ENCODE results near the gene ANKRD44.

The ANKRD44 gene

GRCh38 chr2:197107291-197108269 lies 203.0 kb downstream of the ANKRD44 start:
- Histone ChIP-seq H3K4me2 (ENCODE audit: low read length) (no peak overlapping the region), H2AFZ (ENCODE audit: low read length) (no peak overlapping the region), H3K9me2 (ENCODE audit: low read depth, low read length) (no peaks in the 10 kb centered on the region), H4K20me1 (ENCODE audit: insufficient read depth, low read length) (no peaks in the 10 kb centered on the region), H3K79me2 (ENCODE audit: insufficient read depth, low read length) (no peaks in the 10 kb centered on the region), H3K27ac (ENCODE audit: low read depth, low read length, poor library complexity, severe bottlenecking) (no peak overlapping the region), H3K27me3 (ENCODE audit: insufficient read depth, low read length) (no peaks in the 10 kb centered on the region), H3K9ac (ENCODE audit: low read length) (no peak overlapping the region), H3K4me1 (ENCODE audit: insufficient read depth, low read length, severe bottlenecking) (no peaks in the 10 kb centered on the region), H3F3A (ENCODE audit: insufficient read depth, low read length) (no peaks in the 10 kb centered on the region), H3K4me3 (ENCODE audit: low read depth, low read length, poor library complexity, severe bottlenecking) (no peak overlapping the region), H3K9me3 (ENCODE audit: low read length) (no peaks in the 10 kb centered on the region), H3K36me3 (ENCODE audit: insufficient read depth, low read length) (peaks cover 18% of the 10 kb centered on the region; the same call in 1 of the 2 replicates)
- TF ChIP-seq EZH2 (IDR thresholded peaks at IDR 0.05; ENCODE audit: borderline replicate concordance, low read length): no peak
- TF ChIP-seq CTCF (IDR thresholded peaks at IDR 0.05; ENCODE audit: low read length): no peak

GRCh38 chr2:197103363-197103762 lies 207.2 kb downstream of the ANKRD44 start:
- Histone ChIP-seq H3K79me2 (ENCODE audit: insufficient read depth, low read length) (no peaks in the 10 kb centered on the region), H3K9ac (ENCODE audit: low read length) (no peak overlapping the region), H3F3A (ENCODE audit: insufficient read depth, low read length) (no peaks in the 10 kb centered on the region), H3K4me3 (ENCODE audit: low read depth, low read length, poor library complexity, severe bottlenecking) (no peak overlapping the region), H3K27me3 (ENCODE audit: insufficient read depth, low read length) (no peaks in the 10 kb centered on the region), H4K20me1 (ENCODE audit: insufficient read depth, low read length) (no peaks in the 10 kb centered on the region), H3K27ac (ENCODE audit: low read depth, low read length, poor library complexity, severe bottlenecking) (no peak overlapping the region), H3K4me2 (ENCODE audit: low read length) (no peak overlapping the region), H2AFZ (ENCODE audit: low read length) (no peak overlapping the region), H3K4me1 (ENCODE audit: insufficient read depth, low read length, severe bottlenecking) (no peaks in the 10 kb centered on the region), H3K9me3 (ENCODE audit: low read length) (no peaks in the 10 kb centered on the region), H3K9me2 (ENCODE audit: low read depth, low read length) (no peaks in the 10 kb centered on the region), H3K36me3 (ENCODE audit: insufficient read depth, low read length) (peaks cover 11% of the 10 kb centered on the region; the same call in 1 of the 2 replicates)
- TF ChIP-seq CTCF (IDR thresholded peaks at IDR 0.05; ENCODE audit: low read length) (no peak), EZH2 (IDR thresholded peaks at IDR 0.05; ENCODE audit: borderline replicate concordance, low read length) (no peak)

GRCh38 chr2:197102231-197102630 lies 208.3 kb downstream of the ANKRD44 start:
- H3K4me1 ChIP-seq (ENCODE audit: insufficient read depth, low read length, severe bottlenecking): no peaks in the 10 kb centered on the region
- TF ChIP-seq EZH2 (IDR thresholded peaks at IDR 0.05; ENCODE audit: borderline replicate concordance, low read length): no peak
- TF ChIP-seq CTCF (IDR thresholded peaks at IDR 0.05; ENCODE audit: low read length): no peak
- H2AFZ ChIP-seq (ENCODE audit: low read length): no peak overlapping the region
- no peak overlapping the region for H3K4me2 ChIP-seq (ENCODE audit: low read length)
- no peak overlapping the region for H3K4me3 ChIP-seq (ENCODE audit: low read depth, low read length, poor library complexity, severe bottlenecking)
- no peaks in the 10 kb centered on the region for H3K9me2 ChIP-seq (ENCODE audit: low read depth, low read length)
- H3K27me3 ChIP-seq (ENCODE audit: insufficient read depth, low read length): no peaks in the 10 kb centered on the region
- no peaks in the 10 kb centered on the region for H3K79me2 ChIP-seq (ENCODE audit: insufficient read depth, low read length)
- no peaks in the 10 kb centered on the region for H3K9me3 ChIP-seq (ENCODE audit: low read length)
- no peaks in the 10 kb centered on the region for H3F3A ChIP-seq (ENCODE audit: insufficient read depth, low read length)
- H3K36me3 ChIP-seq (ENCODE audit: insufficient read depth, low read length): peaks cover 11% of the 10 kb centered on the region; the same call in 1 of the 2 replicates
- H4K20me1 ChIP-seq (ENCODE audit: insufficient read depth, low read length): no peaks in the 10 kb centered on the region
- H3K27ac ChIP-seq (ENCODE audit: low read depth, low read length, poor library complexity, severe bottlenecking): no peak overlapping the region
- no peak overlapping the region for H3K9ac ChIP-seq (ENCODE audit: low read length)
